Measurements from ENCODE around the gene ZBTB42.
A peak's percentile ranks its signal among the peaks of the same experiment; 100 is the strongest.
"Not testable (repeated sequence)": the region's sequence is repeated elsewhere in the genome, so short reads cannot be mapped to it uniquely, and the experiment has no call there.

Gene ZBTB42

DNA sequence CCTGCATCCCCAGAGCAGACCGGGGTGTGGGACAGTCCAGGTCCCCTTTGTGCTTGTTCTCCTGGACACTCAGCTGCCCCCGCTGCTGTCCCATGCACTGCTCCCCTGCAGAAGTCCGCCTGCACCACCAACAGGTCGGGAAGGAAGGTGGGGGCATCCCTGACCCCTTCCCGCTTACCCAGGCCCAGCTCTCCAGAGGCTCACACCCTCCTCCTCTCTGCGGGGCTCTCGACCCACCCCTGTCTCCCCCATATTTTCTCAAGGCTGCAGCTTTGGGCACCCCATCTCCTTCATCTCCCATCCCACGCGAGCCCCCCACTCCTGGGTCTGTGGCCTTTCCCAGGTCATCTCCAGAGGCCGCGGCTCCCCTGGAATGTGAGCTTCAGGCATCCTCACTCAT lies 9.4 kb downstream of the ZBTB42 start:
- DNase-seq (ENCODE audit: low read depth) = no peak

- DNase-seq (ENCODE audit: low read depth) = no peak
Observed at GRCh38 chr14:104813286-104813685, 12.4 kb downstream of the ZBTB42 start.

GRCh38 chr14:104814701-104815100 lies 13.8 kb downstream of the ZBTB42 start:
- DNase-seq (ENCODE audit: low read depth) = not testable (repeated sequence)

- DNase-seq (ENCODE audit: low read depth) = no peak
Observed at GRCh38 chr14:104816616-104816884, 15.6 kb downstream of the ZBTB42 start.

GRCh38 chr14:104817930-104818713 lies 17.2 kb downstream of the ZBTB42 start:
- DNase-seq (ENCODE audit: low read depth) = no peak

DNA sequence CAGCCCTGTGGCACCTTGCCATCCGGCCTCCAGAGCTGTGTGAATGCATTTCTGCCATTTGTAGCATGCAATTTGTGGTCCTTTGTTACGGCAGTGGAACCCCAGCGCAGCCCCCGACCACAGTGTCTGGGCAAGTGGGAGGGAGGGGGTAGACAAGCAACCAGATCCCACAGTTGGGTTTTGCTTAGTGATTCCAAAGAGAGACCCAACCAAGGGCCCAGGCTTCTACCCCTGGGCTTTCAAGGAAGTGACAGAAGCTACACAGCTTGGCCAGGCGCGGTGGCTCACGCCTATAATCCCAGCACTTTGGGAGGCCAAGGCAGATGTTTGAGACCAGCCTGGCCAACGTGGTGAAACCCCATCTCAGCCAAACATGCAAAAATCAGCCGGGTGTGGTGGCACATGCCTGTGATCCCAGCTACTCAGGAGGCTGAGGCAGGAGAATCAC lies 17.8 kb downstream of the ZBTB42 start:
- no peak for DNase-seq (ENCODE audit: low read depth)

- no peak for DNase-seq (ENCODE audit: low read depth)
Observed at GRCh38 chr14:104819361-104819781, 18.5 kb downstream of the ZBTB42 start.

GRCh38 chr14:104820669-104821228 lies 19.8 kb downstream of the ZBTB42 start:
- DNase-seq (ENCODE audit: low read depth) = peak; percentile 71

DNA sequence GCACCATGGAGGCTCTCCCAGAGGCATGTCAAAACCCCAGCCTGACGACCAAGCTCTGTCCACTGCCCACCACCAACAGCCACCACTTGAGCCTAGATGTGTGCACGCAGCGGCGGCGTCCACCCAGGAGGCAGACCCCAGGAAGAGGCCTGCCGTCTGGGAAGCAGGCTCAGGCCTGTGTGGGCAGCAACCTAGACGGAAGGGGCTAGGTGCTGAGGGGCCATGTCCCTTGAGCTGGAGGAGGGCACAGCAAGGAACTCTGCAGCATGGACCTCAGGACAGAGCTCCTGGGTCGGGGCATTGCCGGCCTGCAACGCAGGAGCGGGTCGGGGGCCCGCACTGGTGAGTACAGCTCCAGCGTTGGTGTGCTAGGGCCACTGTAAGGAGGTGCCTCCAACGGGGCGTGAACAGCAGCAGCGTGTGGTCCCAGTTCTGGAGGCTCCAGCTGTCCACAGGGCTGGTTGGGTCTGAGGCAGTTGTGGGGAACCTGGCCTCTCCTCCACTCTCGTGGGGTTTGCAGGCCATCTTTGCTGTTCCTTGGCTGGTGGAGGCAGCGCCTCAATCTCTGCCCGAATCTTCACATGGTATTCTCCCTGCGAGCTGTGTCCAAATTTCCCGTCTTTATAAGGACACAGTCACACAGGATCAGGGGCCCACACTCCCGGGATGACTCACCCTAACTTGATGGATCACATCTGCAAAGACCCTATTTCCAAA lies 20.5 kb downstream of the ZBTB42 start:
- DNase-seq (ENCODE audit: low read depth) = no peak

- no peak for DNase-seq (ENCODE audit: low read depth)
Observed at GRCh38 chr14:104821971-104822608, 21.2 kb downstream of the ZBTB42 start.

GRCh38 chr14:104822821-104823615 lies 22.1 kb downstream of the ZBTB42 start:
- DNase-seq (ENCODE audit: low read depth) = no peak

- DNase-seq (ENCODE audit: low read depth) = no peak
Observed at GRCh38 chr14:104824353-104824997, 23.6 kb downstream of the ZBTB42 start.

- peak; percentile 48 for DNase-seq (ENCODE audit: low read depth)
Observed at GRCh38 chr14:104826189-104826860, 25.4 kb downstream of the ZBTB42 start.

DNA sequence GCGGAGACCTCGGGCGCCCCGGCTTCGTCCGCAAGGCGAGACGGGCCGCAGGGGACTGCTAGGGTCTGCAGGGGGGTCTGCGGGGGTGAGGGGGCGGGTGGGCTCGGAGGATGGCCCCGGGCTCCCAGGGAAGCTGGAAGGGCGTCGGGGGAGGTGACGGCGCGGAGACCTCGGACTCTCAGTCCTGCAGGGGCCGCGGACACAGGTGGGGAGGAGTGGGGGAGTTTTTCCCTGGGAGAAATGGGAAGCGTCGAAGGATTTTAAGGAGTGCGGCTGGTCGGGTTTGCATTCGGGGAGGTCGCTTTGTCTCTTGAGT lies 25.9 kb downstream of the ZBTB42 start:
- DNase-seq (ENCODE audit: low read depth) = no peak

- peak; percentile 31 for DNase-seq (ENCODE audit: low read depth)
Observed at GRCh38 chr14:104827177-104828055, 26.5 kb downstream of the ZBTB42 start.

DNA sequence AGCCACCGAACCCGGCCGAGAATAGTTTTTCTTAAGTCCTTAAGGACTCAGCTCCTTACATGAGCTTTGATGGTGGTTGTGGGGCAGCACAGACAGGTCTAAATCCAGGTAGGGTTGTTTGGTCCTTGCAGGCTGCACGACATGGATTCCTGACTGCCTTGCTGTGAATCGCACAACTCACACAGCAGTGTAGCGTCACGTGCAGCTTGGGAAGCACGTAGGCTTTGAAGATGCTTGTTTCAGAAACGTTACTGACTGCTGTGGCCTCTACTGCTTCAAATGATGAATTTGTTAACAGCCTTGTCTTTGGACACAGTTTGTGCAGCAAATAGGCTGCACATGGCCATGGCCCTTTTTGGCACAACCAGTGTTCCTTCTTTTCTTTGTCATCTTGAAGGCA lies 29.9 kb downstream of the ZBTB42 start:
- no peak for DNase-seq (ENCODE audit: low read depth)

DNA sequence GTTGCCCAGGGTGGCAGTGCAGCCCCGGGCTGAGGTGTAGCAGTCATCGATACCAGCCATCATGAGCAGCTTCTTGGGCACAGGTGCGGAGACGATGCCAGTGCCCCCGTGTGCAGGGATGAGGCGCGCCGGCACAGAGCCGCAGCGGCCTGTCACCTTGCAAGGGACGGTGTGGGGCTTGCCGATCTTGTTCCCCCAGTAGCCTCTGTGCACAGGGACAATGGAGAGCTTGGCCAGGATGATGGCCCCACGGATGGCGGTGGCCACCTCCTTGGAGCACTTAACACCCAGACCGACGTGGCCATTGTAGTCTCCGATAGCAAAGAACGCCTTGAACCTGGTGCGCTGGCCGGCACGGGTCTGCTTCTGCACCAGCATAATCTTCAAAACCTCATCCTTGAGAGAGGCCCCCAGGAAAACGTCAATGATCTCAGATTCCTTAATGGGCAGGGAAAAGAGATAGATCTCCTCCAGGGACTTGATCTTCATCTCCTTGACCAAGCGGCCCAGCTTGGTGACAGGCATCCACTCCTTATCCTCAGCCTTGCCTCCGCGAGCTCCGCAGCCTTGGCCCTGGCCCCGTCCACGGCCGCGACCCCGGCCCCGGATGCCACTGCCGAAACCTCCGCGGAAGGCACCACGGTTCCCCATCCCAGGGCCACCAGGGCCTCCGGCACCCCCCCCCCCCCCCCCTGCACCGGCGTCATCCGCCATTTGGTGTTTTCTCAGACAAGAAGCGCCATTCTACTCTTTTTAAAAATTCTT lies 35.5 kb downstream of the ZBTB42 start:
- DNase-seq (ENCODE audit: low read depth) = not testable (repeated sequence)

- DNase-seq (ENCODE audit: low read depth) = no peak
Observed at GRCh38 chr14:104841730-104842129, 40.8 kb downstream of the ZBTB42 start.

GRCh38 chr14:104843006-104843405 lies 42.1 kb downstream of the ZBTB42 start:
- no peak for DNase-seq (ENCODE audit: low read depth)

All from amniotic epithelial cell (primary cell).